BJ (cell line): ENCODE results near the gene GTF2I. TPM values are rescaled to one million over a fixed set of nuclear protein-coding genes. Genes with fewer than 3 reads are reported as not detected.

Experiments
- CTCF ChIA-PET: fragments of 350-600 bp; formaldehyde crosslinking; extraction: SDS; loops from one replicate; lab custom pipeline; 2021; ENCODE audit warnings: antibody characterized with exemption, inconsistent platforms; lab: Yijun Ruan, JAX
- POLR2A ChIA-PET: fragments of 300-600 bp; sonication (Branson Sonifier 250); formaldehyde crosslinking; extraction: SDS; loops from one replicate; lab custom pipeline; 2021; ENCODE audit warnings: antibody characterized with exemption; lab: Charles Lee
- DNase-seq: peaks from one replicate; pipeline ENCODE4 v3.0.0-alpha.2; 2011; ENCODE audit warnings: low read depth
- H3K27me3 ChIP-seq: 2 replicates; pipeline ENCODE4 v1.6.0; 2011; ENCODE audit warnings: low read length; ENCODE audit not compliant: control insufficient read depth, insufficient read depth
- H3K36me3 ChIP-seq: 2 replicates; pipeline ENCODE4 v1.5.1; 2011; ENCODE audit warnings: low read length; ENCODE audit not compliant: control insufficient read depth, insufficient read depth
- H3K4me3 ChIP-seq: 2 replicates; pipeline ENCODE4 v1.5.1; 2011; ENCODE audit warnings: low read depth, mild to moderate bottlenecking, control low read depth, low read length
- CTCF ChIP-seq: IDR thresholded peaks from 2 replicates; pipeline ENCODE4 v1.5.1; 2011; ENCODE audit warnings: low read depth, mild to moderate bottlenecking, control low read depth, inconsistent platforms, low read length, moderate library complexity; ENCODE audit not compliant: insufficient read depth
- polyA plus RNA-seq: library from polyadenylated mRNA; depleted of rRNA; stranded (reverse); fragments of >200 nt; gene quantifications from 2 replicates; pipeline ENCODE4 v1.2.3, GENCODE V29; 2011

Gene GTF2I
- polyA plus RNA-seq, 1 experiment: 30.7 TPM

DNA sequence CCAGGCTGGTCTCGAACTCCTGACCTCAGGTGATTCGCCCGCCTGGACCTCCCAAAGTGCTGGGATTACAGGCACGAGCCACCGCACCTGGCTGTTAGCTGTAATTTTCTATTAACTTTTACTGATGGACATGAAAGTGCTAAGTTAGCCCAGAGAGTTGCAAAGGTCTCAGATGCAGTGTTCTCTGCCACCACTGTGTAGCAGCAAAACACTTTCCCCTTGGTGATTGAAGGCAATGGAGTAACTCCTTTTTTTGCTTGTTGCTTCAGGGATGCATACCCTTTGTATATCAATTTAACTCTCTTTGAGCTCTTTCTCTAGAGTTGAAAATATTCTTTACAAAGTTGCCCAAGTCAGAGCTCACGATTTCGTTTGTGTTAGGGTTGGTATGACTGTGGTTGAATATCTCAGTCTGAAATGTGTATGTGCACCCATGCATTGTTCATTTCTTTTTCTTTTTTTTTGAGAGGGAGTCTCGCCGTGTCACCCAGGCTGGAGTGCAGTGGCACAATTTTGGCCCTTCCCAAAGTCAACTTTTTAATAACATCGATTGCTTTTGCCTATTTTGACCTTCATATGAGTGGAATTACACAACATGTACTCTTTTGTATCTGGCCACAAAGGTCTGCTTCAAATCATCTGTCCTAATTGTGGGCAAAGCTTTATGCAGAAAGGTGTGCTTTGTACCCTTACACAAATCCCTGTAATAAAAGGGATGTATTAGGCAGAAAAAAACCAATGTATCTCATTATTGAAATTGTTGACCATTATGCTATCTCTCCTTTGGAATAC, 52.6 kb downstream of the GTF2I start:
- no peak for DNase-seq
- ChIA-PET POLR2A (no interaction called here), CTCF (interaction anchor here (0.6 to 1.2 kb wide), 3 partner anchors 11 to 78 kb away, joined by 3 read pairs; no protein-coding TSS in a partner anchor)
- TF ChIP-seq CTCF: no peak
- H3K4me3 ChIP-seq: no peak overlapping the region
- peaks cover 9% of the 10 kb centered on the region for H3K36me3 ChIP-seq
- H3K27me3 ChIP-seq: no peaks in the 10 kb centered on the region

DNA sequence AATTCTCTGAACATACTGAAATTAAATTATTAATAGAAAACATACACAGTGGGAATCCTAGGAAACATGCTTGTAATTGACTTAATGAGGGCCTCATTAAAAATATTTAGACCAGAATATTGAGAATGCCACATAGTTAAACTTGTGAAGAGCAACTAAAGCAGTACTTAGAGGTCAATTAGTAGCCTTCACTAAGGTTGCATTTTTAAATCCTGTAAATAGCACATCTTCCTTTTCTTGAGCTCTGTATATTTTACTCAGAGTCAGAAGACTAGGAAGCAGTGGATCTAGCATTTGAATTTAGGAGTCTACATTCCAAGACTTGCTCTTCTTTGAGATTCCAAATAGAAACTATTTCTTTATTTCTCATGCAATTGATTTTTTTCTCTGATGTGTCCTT, 56.0 kb downstream of the GTF2I start:
- H3K36me3 ChIP-seq: peaks cover 5% of the 10 kb centered on the region
- ChIA-PET POLR2A (no interaction called here), CTCF (no interaction called here)
- H3K27me3 ChIP-seq: no peaks in the 10 kb centered on the region
- no peak for DNase-seq
- no peak overlapping the region for H3K4me3 ChIP-seq
- no peak for TF ChIP-seq CTCF

DNA sequence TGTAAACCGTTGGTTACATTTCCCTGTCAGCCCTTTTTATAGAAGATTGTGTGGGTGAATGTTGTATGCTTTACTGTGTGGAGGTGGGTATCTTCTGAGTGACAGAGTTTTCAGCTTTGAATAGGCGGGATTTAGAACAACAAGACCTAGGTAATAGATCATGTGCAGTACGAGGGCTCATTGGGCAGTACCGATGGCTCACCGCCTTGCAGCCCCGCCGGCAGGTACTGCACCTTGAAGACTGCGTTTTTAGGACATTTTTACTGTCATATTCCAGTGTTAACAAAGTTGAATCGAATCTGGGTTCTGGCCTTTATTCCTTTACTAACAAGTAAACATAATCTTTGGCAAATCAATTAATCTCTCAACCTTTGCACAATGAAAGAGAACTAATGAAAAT, 60.4 kb downstream of the GTF2I start:
- Histone ChIP-seq H3K4me3 (no peak overlapping the region), H3K27me3 (no peaks in the 10 kb centered on the region), H3K36me3 (peaks cover 4% of the 10 kb centered on the region; the same call in 1 of the 2 replicates)
- no peak for DNase-seq
- ChIA-PET POLR2A (no interaction called here), CTCF (interaction anchor here (1.5 kb wide), 1 partner anchor 11 kb away, joined by 4 read pairs; no protein-coding TSS in a partner anchor)
- no peak for TF ChIP-seq CTCF

DNA sequence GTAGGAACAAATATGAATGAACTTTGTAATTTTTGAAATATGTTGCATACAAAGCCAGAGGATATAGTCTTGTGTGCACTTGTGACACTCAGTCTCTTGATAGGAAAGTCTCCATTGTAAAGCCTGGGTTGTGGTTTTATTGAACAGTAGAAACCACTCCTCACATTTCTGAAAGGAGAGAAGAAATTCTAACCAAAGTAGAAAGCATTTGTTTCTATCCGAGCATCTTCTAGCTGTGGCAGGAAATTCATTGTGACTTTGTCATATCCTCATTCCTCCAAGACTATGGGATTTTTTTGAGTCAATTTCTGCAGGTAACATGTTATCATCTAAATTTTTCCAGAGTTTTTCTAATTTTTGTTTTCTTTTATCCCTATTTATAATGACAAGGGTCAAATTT, 60.8 kb downstream of the GTF2I start:
- ChIA-PET CTCF (interaction anchor here (1.5 kb wide), 1 partner anchor 11 kb away, joined by 4 read pairs; no protein-coding TSS in a partner anchor), POLR2A (no interaction called here)
- Histone ChIP-seq H3K27me3 (no peaks in the 10 kb centered on the region), H3K36me3 (peaks cover 4% of the 10 kb centered on the region; the same call in 1 of the 2 replicates), H3K4me3 (no peak overlapping the region)
- DNase-seq: no peak
- TF ChIP-seq CTCF: no peak

- no peak for DNase-seq
- Histone ChIP-seq H3K4me3 (no peak overlapping the region), H3K27me3 (no peaks in the 10 kb centered on the region), H3K36me3 (peaks cover 4% of the 10 kb centered on the region; the same call in 1 of the 2 replicates)
- no peak for TF ChIP-seq CTCF
- POLR2A ChIA-PET: no interaction called here
- CTCF ChIA-PET: no interaction called here
Measured at GRCh38 chr7:74722153-74722552, 64.6 kb downstream of the GTF2I start.
